ENCODE results near the gene FAIM. TPM values are rescaled to one million over a fixed set of nuclear protein-coding genes. Genes with fewer than 3 reads are reported as not detected.
"Not testable (repeated sequence)": the region's sequence is repeated elsewhere in the genome, so short reads cannot be mapped to it uniquely, and the experiment has no call there.

The FAIM gene
- total RNA-seq, 1 experiment from 2014 or later: 12.7 TPM

- Histone ChIP-seq H3K4me3 (peak overlapping the region; percentile 59), H3K36me3 (peaks cover 6% of the 10 kb centered on the region; the same call in 1 of the 2 replicates), H3K9me3 (replicated peaks) (no peaks in the 10 kb centered on the region), H3K27ac (peak overlapping the region; percentile 59), H3K27me3 (replicated peaks) (no peaks in the 10 kb centered on the region), H3K4me1 (replicated peaks) (no peaks in the 10 kb centered on the region)
- DNase-seq (ENCODE audit: low read depth in 1 of 2, low spot score in 2 of 2): no peak
Measured at GRCh38 chr3:138593488-138594149, 15.0 kb upstream of the FAIM start.

- H3K27me3 ChIP-seq (replicated peaks): no peaks in the 10 kb centered on the region
- peak within 1 kb of the TSS; percentile 59 for H3K4me3 ChIP-seq
- peaks cover 3% of the 10 kb centered on the region; the same call in 1 of the 2 replicates for H3K36me3 ChIP-seq
- H3K4me1 ChIP-seq (replicated peaks): no peaks in the 10 kb centered on the region
- H3K9me3 ChIP-seq (replicated peaks): no peaks in the 10 kb centered on the region
- peak within 1 kb of the TSS; percentile 59 for H3K27ac ChIP-seq
- peak; percentile 93 to 94 for DNase-seq (ENCODE audit: low read depth in 1 of 2, low spot score in 2 of 2)
Measured at GRCh38 chr3:138594150-138594934, 14.2 kb upstream of the FAIM start, which contains the start of gene CEP70. Gene CEP70 (minus strand): TSS chr3:138594260. CDS start chr3:138572927, 21,333 bp downstream.

GRCh38 chr3:138594935-138595610, 13.5 kb upstream of the FAIM start:
- Histone ChIP-seq H3K9me3 (replicated peaks) (no peaks in the 10 kb centered on the region), H3K27ac (no peak overlapping the region), H3K36me3 (peaks cover 3% of the 10 kb centered on the region; the same call in 1 of the 2 replicates), H3K4me3 (peak overlapping the region; percentile 59), H3K4me1 (replicated peaks) (no peaks in the 10 kb centered on the region), H3K27me3 (replicated peaks) (no peaks in the 10 kb centered on the region)
- no peak for DNase-seq (ENCODE audit: low read depth in 1 of 2, low spot score in 2 of 2)

- not testable (repeated sequence) for H3K9me3 ChIP-seq (replicated peaks); DNase-seq (ENCODE audit: low read depth in 1 of 2, low spot score in 2 of 2); H3K4me1 ChIP-seq (replicated peaks); H3K27ac ChIP-seq; H3K4me3 ChIP-seq; H3K27me3 ChIP-seq (replicated peaks); H3K36me3 ChIP-seq
Measured at GRCh38 chr3:138597186-138597976, 11.2 kb upstream of the FAIM start.

- H3K36me3 ChIP-seq: no peaks in the 10 kb centered on the region
- H3K9me3 ChIP-seq (replicated peaks): 0 out of 2 replicates have a peak, but pooled peaks cover 3% of the 10 kb centered on the region
- H3K4me1 ChIP-seq (replicated peaks): no peaks in the 10 kb centered on the region
- H3K27me3 ChIP-seq (replicated peaks): no peaks in the 10 kb centered on the region
- DNase-seq (ENCODE audit: low read depth in 1 of 2, low spot score in 2 of 2): no peak
- no peak overlapping the region for H3K4me3 ChIP-seq
- no peak overlapping the region for H3K27ac ChIP-seq
Measured at GRCh38 chr3:138598534-138598933, 10.0 kb upstream of the FAIM start.

GRCh38 chr3:138600100-138600745, 8.3 kb upstream of the FAIM start:
- no peaks in the 10 kb centered on the region for H3K4me1 ChIP-seq (replicated peaks)
- H3K36me3 ChIP-seq: no peaks in the 10 kb centered on the region
- H3K9me3 ChIP-seq (replicated peaks): 0 out of 2 replicates have a peak, but pooled peaks cover 3% of the 10 kb centered on the region
- no peak for DNase-seq (ENCODE audit: low read depth in 1 of 2, low spot score in 2 of 2)
- no peak overlapping the region for H3K4me3 ChIP-seq
- no peak overlapping the region for H3K27ac ChIP-seq
- H3K27me3 ChIP-seq (replicated peaks): no peaks in the 10 kb centered on the region

- H3K27ac ChIP-seq; H3K4me1 ChIP-seq (replicated peaks); H3K9me3 ChIP-seq (replicated peaks); H3K27me3 ChIP-seq (replicated peaks); H3K36me3 ChIP-seq; H3K4me3 ChIP-seq; DNase-seq (ENCODE audit: low read depth in 1 of 2, low spot score in 2 of 2): not testable (repeated sequence)
Measured at GRCh38 chr3:138601661-138602060, 6.9 kb upstream of the FAIM start.

- not testable (repeated sequence) for H3K4me1 ChIP-seq (replicated peaks); H3K4me3 ChIP-seq; H3K27me3 ChIP-seq (replicated peaks); H3K9me3 ChIP-seq (replicated peaks); H3K36me3 ChIP-seq; H3K27ac ChIP-seq; DNase-seq (ENCODE audit: low read depth in 1 of 2, low spot score in 2 of 2)
Measured at GRCh38 chr3:138604106-138604595, 4.4 kb upstream of the FAIM start.

GRCh38 chr3:138609898-138610266, 1.3 kb downstream of the FAIM start:
- no peak overlapping the region for H3K4me3 ChIP-seq
- DNase-seq (ENCODE audit: low read depth in 1 of 2, low spot score in 2 of 2): no peak
- no peaks in the 10 kb centered on the region for H3K27me3 ChIP-seq (replicated peaks)
- H3K9me3 ChIP-seq (replicated peaks): no peaks in the 10 kb centered on the region
- no peaks in the 10 kb centered on the region for H3K36me3 ChIP-seq
- no peak overlapping the region for H3K27ac ChIP-seq
- H3K4me1 ChIP-seq (replicated peaks): peaks cover 5% of the 10 kb centered on the region

- Histone ChIP-seq H3K36me3 (no peaks in the 10 kb centered on the region), H3K27me3 (replicated peaks) (no peaks in the 10 kb centered on the region), H3K9me3 (replicated peaks) (no peaks in the 10 kb centered on the region), H3K4me1 (replicated peaks) (no peaks in the 10 kb centered on the region), H3K4me3 (no peak overlapping the region), H3K27ac (no peak overlapping the region)
- DNase-seq (ENCODE audit: low read depth in 1 of 2, low spot score in 2 of 2): no peak
Measured at GRCh38 chr3:138615462-138615861, 6.9 kb downstream of the FAIM start.

- Histone ChIP-seq H3K4me1 (replicated peaks) (no peaks in the 10 kb centered on the region), H3K27me3 (replicated peaks) (no peaks in the 10 kb centered on the region), H3K27ac (no peak overlapping the region), H3K36me3 (peaks cover 5% of the 10 kb centered on the region; the same call in 1 of the 2 replicates), H3K4me3 (no peak overlapping the region), H3K9me3 (replicated peaks) (no peaks in the 10 kb centered on the region)
- no peak for DNase-seq (ENCODE audit: low read depth in 1 of 2, low spot score in 2 of 2)
Measured at GRCh38 chr3:138620431-138620830, 11.9 kb downstream of the FAIM start.

GRCh38 chr3:138624518-138624917, 15.9 kb downstream of the FAIM start:
- no peaks in the 10 kb centered on the region for H3K27me3 ChIP-seq (replicated peaks)
- H3K36me3 ChIP-seq: peaks cover 5% of the 10 kb centered on the region; the same call in 1 of the 2 replicates
- no peak overlapping the region for H3K4me3 ChIP-seq
- H3K4me1 ChIP-seq (replicated peaks): no peaks in the 10 kb centered on the region
- H3K9me3 ChIP-seq (replicated peaks): no peaks in the 10 kb centered on the region
- DNase-seq (ENCODE audit: low read depth in 1 of 2, low spot score in 2 of 2): no peak
- no peak overlapping the region for H3K27ac ChIP-seq

Measured in SJSA1 (cell line).